A673 (cell line): ENCODE results near the gene ABHD16A.

ENCODE experiments used
- CTCF ChIP-seq: fragments of 300-800, 200-600 bp; sonication (generic); conservative IDR thresholded peaks from 2 replicates; pipeline ENCODE4 v1.5.1; 2017; ENCODE audit warnings: low read depth, mild to moderate bottlenecking, antibody characterized with exemption, low read length, moderate library complexity, mixed read lengths
- EZH2 ChIP-seq: fragments of 200-600 bp; sonication (generic); IDR thresholded peaks from 2 replicates; pipeline ENCODE4 v1.6.1; 2017; ENCODE audit warnings: borderline replicate concordance, low read depth, mild to moderate bottlenecking, mixed read lengths, antibody characterized with exemption, low read length; ENCODE audit not compliant: poor library complexity, severe bottlenecking

GRCh38 chr6:31741815-31742214, 38.7 kb upstream of the ABHD16A start:
- TF ChIP-seq EZH2 (no peak), CTCF (no peak)
